Endothelial cell of umbilical vein (primary cell): Measurements from ENCODE around the gene CNTN5. TPM values are rescaled to one million over a fixed set of nuclear protein-coding genes. Genes with fewer than 3 reads are reported as not detected.

Experiments
- BruUV-seq: library from RNA; stranded (reverse); fragments of 400-500 nt; replicated peaks from 2 replicates; lab custom pipeline; 2021; lab: Mats Ljungman, UMichigan
- CTCF ChIA-PET: fragments of 300-600, 350-600 bp; sonication (Branson Sonifier 250); formaldehyde crosslinking; loops from one replicate; lab custom pipeline; 2021; ENCODE audit warnings: antibody characterized with exemption, inconsistent platforms; lab: Charles Lee
- POLR2A ChIA-PET: fragments of 300-600, 350-600 bp; sonication (Branson Sonifier 250); formaldehyde crosslinking; loops from one replicate; lab custom pipeline; 2021; ENCODE audit warnings: antibody characterized with exemption, inconsistent platforms; lab: Charles Lee
- DNase-seq: peaks from one replicate; pipeline ENCODE4 v3.0.0-alpha.2; 2011; ENCODE audit warnings: low read depth, low spot score
- FAIRE-seq: peaks from 2 replicates; lab custom pipeline; 2011; peaks lifted over from hg19 to GRCh38; lab: Jason Lieb, UNC
- H2AFZ ChIP-seq: 2 replicates; pipeline ENCODE4 v1.6.0; 2012; ENCODE audit warnings: low read depth, low read length, control low read depth, inconsistent platforms
- H3K27ac ChIP-seq: 2 replicates; pipeline ENCODE4 v1.5.1; 2011; ENCODE audit warnings: low read depth, mild to moderate bottlenecking, control low read depth, low read length, moderate library complexity; ENCODE audit not compliant: insufficient read depth
- H3K27me3 ChIP-seq, 2 experiments: 2 replicates each; pipeline versions ENCODE4 v1.6.0 to v1.6.1; 2011; ENCODE audit warnings: low read length in 2 of 2, mixed read lengths in 1 of 2; ENCODE audit not compliant: control insufficient read depth in 2 of 2, insufficient read depth in 2 of 2
- H3K36me3 ChIP-seq, 2 experiments: 2 replicates in 1 of 2; 3 replicates in 1 of 2; pipeline ENCODE4 v1.5.1; 2011; ENCODE audit warnings: low read length in 2 of 2, mild to moderate bottlenecking in 1 of 2, moderate library complexity in 1 of 2; ENCODE audit not compliant: control insufficient read depth in 2 of 2, insufficient read depth in 2 of 2; ENCODE audit errors: extremely low read depth in 1 of 2
- H3K4me1 ChIP-seq: 3 replicates; pipeline ENCODE4 v1.5.1; 2011; ENCODE audit warnings: mild to moderate bottlenecking, low read length; ENCODE audit not compliant: control insufficient read depth, insufficient read depth; ENCODE audit errors: extremely low read depth
- H3K4me2 ChIP-seq: 2 replicates; pipeline ENCODE4 v1.6.1; 2011; ENCODE audit warnings: low read length, control low read depth, mixed read lengths; ENCODE audit not compliant: insufficient read depth
- H3K4me3 ChIP-seq, 3 experiments: fragments of 200-600 bp in 1 of 3; sonication (generic), shearing (Covaris generic) in 1 of 3; replicated peaks in 1 of 3; 2 replicates each; pipeline ENCODE4 v1.5.1; 2011 to 2016; ENCODE audit warnings: control low read depth in 3 of 3, low read length in 3 of 3, mild to moderate bottlenecking in 2 of 3, inconsistent platforms in 1 of 3, low read depth in 1 of 3, moderate library complexity in 1 of 3; ENCODE audit not compliant: insufficient read depth in 1 of 3
- H3K79me2 ChIP-seq: 2 replicates; pipeline ENCODE4 v1.6.0; 2012; ENCODE audit warnings: low read length, inconsistent platforms; ENCODE audit not compliant: control insufficient read depth, insufficient read depth
- H3K9ac ChIP-seq: replicated peaks from 2 replicates; pipeline ENCODE3; 2011; ENCODE audit warnings: low read length, control low read depth; ENCODE audit not compliant: insufficient read depth; ENCODE audit errors: extremely low read depth
- H3K9me1 ChIP-seq: replicated peaks from 3 replicates; pipeline ENCODE4 v1.6.0; 2011; ENCODE audit warnings: mild to moderate bottlenecking, low read length; ENCODE audit not compliant: control insufficient read depth, insufficient read depth; ENCODE audit errors: extremely low read depth
- H3K9me3 ChIP-seq: replicated peaks from 2 replicates; pipeline ENCODE4 v1.5.1; 2012; ENCODE audit warnings: low read length, inconsistent platforms; ENCODE audit not compliant: control insufficient read depth, insufficient read depth
- H4K20me1 ChIP-seq: replicated peaks from 2 replicates; pipeline ENCODE3; 2011; ENCODE audit warnings: mild to moderate bottlenecking, low read length; ENCODE audit not compliant: control insufficient read depth, insufficient read depth; ENCODE audit errors: extremely low read depth
- EZH2 ChIP-seq: IDR thresholded peaks from 2 replicates; pipeline ENCODE4 v1.6.1; 2012; ENCODE audit warnings: borderline replicate concordance, low read depth, mild to moderate bottlenecking, moderate library complexity, low read length, inconsistent platforms; ENCODE audit not compliant: severe bottlenecking
- FOS ChIP-seq: IDR thresholded peaks from 2 replicates; pipeline ENCODE4 v1.6.1; 2011; ENCODE audit warnings: mild to moderate bottlenecking, low read length, moderate library complexity, borderline replicate concordance; ENCODE audit not compliant: insufficient read depth
- JUN ChIP-seq: IDR thresholded peaks from 2 replicates; pipeline ENCODE4 v1.6.1; 2011; ENCODE audit warnings: borderline replicate concordance, low read depth; ENCODE audit not compliant: insufficient read length, insufficient read depth
- POLR2A ChIP-seq: IDR thresholded peaks from 2 replicates; pipeline ENCODE4 v1.6.1; 2012; ENCODE audit warnings: low read depth, mild to moderate bottlenecking, control low read depth, low read length
- dilution Hi-C: fragments of 300-500 bp; cut with MboI; formaldehyde crosslinking; loops from one replicate; pipeline ENCODE4 v1.15.0; 2019; ENCODE audit warnings: low sequenced_read_pairs; ENCODE audit not compliant: extremely low pct_ligation_motif_present
- intact Hi-C: fragments of 100-400 bp; cut with micrococcal nuclease; formaldehyde crosslinking; loops from one replicate; pipeline ENCODE4 v1.10.0; 2022
- polyA plus RNA-seq, 4 experiments: library from polyadenylated mRNA; depleted of rRNA in 3 of 4; stranded (reverse) in 3 of 4; unstranded in 1 of 4; fragments of >200 nt; gene quantifications; 2 replicates each; pipeline versions ENCODE4 v1.2.1 to v1.2.3, GENCODE V29; 2011 to 2012; ENCODE audit warnings: missing spikeins in 1 of 4
- total RNA-seq: library from RNA; stranded (reverse); gene quantifications from 2 replicates; pipeline ENCODE4 v1.2.3, GENCODE V29; 2021
- TF ChIP-seq, protein P1 (sequence below), 2 donors: IDR thresholded peaks; 1 replicate in 1 of 2; 2 replicates in 1 of 2; pipeline ENCODE4 v1.5.1; 2011; ENCODE audit warnings: low read length in 2 of 2, mild to moderate bottlenecking in 2 of 2, moderate library complexity in 2 of 2, control low read depth in 1 of 2, inconsistent platforms in 1 of 2, low read depth in 1 of 2; ENCODE audit not compliant: insufficient read depth in 1 of 2; ENCODE audit errors: extremely low read depth in 1 of 2
- TF ChIP-seq, protein P2 (sequence below): IDR thresholded peaks from 2 replicates; pipeline ENCODE4 v1.6.1; 2011; ENCODE audit not compliant: insufficient read depth, insufficient read length

Gene CNTN5
- total and polyA plus RNA-seq, 2 donors (not counting 3 experiments of a cell fraction or from before 2014, with no cell fraction given): not detected

DNA sequence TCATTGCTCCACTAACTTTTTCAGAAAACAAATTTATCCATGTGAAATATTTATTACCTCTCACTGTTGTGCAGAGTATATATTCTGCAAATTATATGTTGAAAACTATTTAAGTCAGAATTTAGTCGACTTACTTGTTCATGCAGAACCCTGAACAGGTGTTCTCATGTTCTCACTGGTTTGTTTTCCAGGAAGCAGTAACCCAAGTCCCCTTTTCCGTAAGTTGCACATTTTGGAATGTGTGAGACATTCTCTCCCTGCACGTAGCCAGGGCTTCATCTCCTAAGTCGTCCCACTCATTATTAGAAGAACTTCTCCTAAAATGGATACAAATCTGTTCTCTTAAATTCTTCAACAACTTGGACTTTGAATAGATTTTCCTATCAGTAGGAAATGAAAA is 524.9 kb downstream of the CNTN5 start:
- H3K9ac ChIP-seq: no peak overlapping the region
- dilution Hi-C loops (no loop called here), intact Hi-C loops (no loop called here)
- H3K4me3 ChIP-seq: no peak overlapping the region
- no peak for DNase-seq
- no peaks in the 10 kb centered on the region for H3K27me3 ChIP-seq
- TF ChIP-seq POLR2A (no peak), EZH2 (no peak), FOS (no peak)
- TF ChIP-seq, protein P1, sequence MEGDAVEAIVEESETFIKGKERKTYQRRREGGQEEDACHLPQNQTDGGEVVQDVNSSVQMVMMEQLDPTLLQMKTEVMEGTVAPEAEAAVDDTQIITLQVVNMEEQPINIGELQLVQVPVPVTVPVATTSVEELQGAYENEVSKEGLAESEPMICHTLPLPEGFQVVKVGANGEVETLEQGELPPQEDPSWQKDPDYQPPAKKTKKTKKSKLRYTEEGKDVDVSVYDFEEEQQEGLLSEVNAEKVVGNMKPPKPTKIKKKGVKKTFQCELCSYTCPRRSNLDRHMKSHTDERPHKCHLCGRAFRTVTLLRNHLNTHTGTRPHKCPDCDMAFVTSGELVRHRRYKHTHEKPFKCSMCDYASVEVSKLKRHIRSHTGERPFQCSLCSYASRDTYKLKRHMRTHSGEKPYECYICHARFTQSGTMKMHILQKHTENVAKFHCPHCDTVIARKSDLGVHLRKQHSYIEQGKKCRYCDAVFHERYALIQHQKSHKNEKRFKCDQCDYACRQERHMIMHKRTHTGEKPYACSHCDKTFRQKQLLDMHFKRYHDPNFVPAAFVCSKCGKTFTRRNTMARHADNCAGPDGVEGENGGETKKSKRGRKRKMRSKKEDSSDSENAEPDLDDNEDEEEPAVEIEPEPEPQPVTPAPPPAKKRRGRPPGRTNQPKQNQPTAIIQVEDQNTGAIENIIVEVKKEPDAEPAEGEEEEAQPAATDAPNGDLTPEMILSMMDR (IDR thresholded peaks at IDR 0.05; ENCODE audit: extremely low read depth in 1 of 2, insufficient read depth in 1 of 2, low read depth in 1 of 2, low read length in 2 of 2): no peak
- no peak for FAIRE-seq
- BruUV-seq: no TSS peak
- CTCF ChIA-PET: no interaction called here
- no peaks in the 10 kb centered on the region for H3K4me1 ChIP-seq
- no peaks in the 10 kb centered on the region for H3K36me3 ChIP-seq
- H4K20me1 ChIP-seq: no peaks in the 10 kb centered on the region
- no peaks in the 10 kb centered on the region for H3K79me2 ChIP-seq
- H3K9me1 ChIP-seq: no peaks in the 10 kb centered on the region
- H3K27ac ChIP-seq: no peak overlapping the region
- POLR2A ChIA-PET: no interaction called here
- H2AFZ ChIP-seq: no peak overlapping the region
- no peak overlapping the region for H3K4me2 ChIP-seq
- H3K9me3 ChIP-seq: no peaks in the 10 kb centered on the region

DNA sequence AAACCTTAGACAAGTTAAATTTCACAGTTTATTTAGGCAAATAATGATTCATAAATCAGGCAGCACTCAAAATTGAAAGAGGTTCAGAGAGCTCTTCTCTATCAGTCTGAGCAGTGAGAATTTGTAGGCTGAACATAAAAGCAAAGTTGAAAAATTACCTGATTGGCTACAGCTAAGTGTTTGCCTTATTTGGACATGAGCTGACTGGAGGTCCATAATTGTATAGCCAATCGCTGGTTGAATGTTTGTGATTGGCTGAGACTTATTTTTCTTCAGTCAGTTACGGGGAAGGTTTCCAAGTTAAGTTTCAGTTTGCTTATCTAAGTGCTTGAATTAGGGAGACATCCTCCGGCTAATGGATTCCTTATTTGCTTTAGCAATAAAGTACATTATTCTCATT is 527.5 kb downstream of the CNTN5 start:
- Histone ChIP-seq H3K27ac (no peak overlapping the region), H3K79me2 (no peaks in the 10 kb centered on the region), H3K4me2 (no peak overlapping the region), H2AFZ (no peak overlapping the region), H3K9ac (no peak overlapping the region), H3K4me1 (no peaks in the 10 kb centered on the region), H4K20me1 (no peaks in the 10 kb centered on the region), H3K36me3 (no peaks in the 10 kb centered on the region), H3K27me3 (no peaks in the 10 kb centered on the region), H3K9me1 (no peaks in the 10 kb centered on the region), H3K9me3 (no peaks in the 10 kb centered on the region), H3K4me3 (no peak overlapping the region)
- TF ChIP-seq FOS (no peak), JUN (no peak)
- TF ChIP-seq, protein P2, sequence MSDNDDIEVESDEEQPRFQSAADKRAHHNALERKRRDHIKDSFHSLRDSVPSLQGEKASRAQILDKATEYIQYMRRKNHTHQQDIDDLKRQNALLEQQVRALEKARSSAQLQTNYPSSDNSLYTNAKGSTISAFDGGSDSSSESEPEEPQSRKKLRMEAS: no peak
- dilution Hi-C loops: no loop called here
- ChIA-PET CTCF (no interaction called here), POLR2A (no interaction called here)
- FAIRE-seq (no peak), DNase-seq (no peak)
- no TSS peak for BruUV-seq
- intact Hi-C loops: no loop called here
